HG02678 (cell line): ENCODE results near the gene RTP2.

ENCODE experiments used
- ATAC-seq: cut with Tn5 transposase; IDR thresholded peaks from one replicate; pipeline ENCODE4 v1.9.1; 2021; ENCODE audit warnings: mild to moderate bottlenecking, moderate library complexity; ENCODE audit not compliant: unreplicated experiment

RTP2 gene

GRCh38 chr3:187677604-187678003 lies 24.8 kb downstream of the RTP2 start:
- ATAC-seq: no peak

- no peak for ATAC-seq
Measured at GRCh38 chr3:187673012-187673411, 29.3 kb downstream of the RTP2 start.

- no peak for ATAC-seq
Measured at GRCh38 chr3:187669675-187670504, 32.5 kb downstream of the RTP2 start, which contains the start of gene SST. Gene SST, minus strand, starts transcription at chr3:187670394. Its CDS starts 103 bp downstream, at chr3:187670291.

GRCh38 chr3:187667526-187667925 lies 34.8 kb downstream of the RTP2 start:
- ATAC-seq: no peak

- no peak for ATAC-seq
Measured at GRCh38 chr3:187665764-187666402, 36.5 kb downstream of the RTP2 start.

GRCh38 chr3:187665010-187665409 lies 37.3 kb downstream of the RTP2 start:
- ATAC-seq: no peak

- ATAC-seq: no peak
Measured at GRCh38 chr3:187662848-187663409, 39.4 kb downstream of the RTP2 start.

GRCh38 chr3:187661267-187661666 lies 41.1 kb downstream of the RTP2 start:
- no peak for ATAC-seq

GRCh38 chr3:187651282-187651681 lies 51.1 kb downstream of the RTP2 start:
- ATAC-seq: no peak
